Transverse colon (tissue), 4 donors: Measurements from ENCODE around the gene RAF1.

ENCODE experiments used
- EP300 ChIP-seq: sonication (generic); formaldehyde crosslinking; IDR thresholded peaks from one replicate; pipeline ENCODE4 v1.6.1; 2017; ENCODE audit warnings: antibody characterized with exemption, low read depth
- POLR2A ChIP-seq: fragments of 450-650 bp; IDR thresholded peaks from one replicate; pipeline ENCODE4 v1.6.1; 2016; ENCODE audit warnings: antibody characterized with exemption, mild to moderate bottlenecking, moderate library complexity
- POLR2AphosphoS5 ChIP-seq, 3 donors: sonication (generic); formaldehyde crosslinking; IDR thresholded peaks; one replicate each; pipeline ENCODE4 v1.6.1; 2016; ENCODE audit warnings: antibody characterized with exemption in 3 of 3
- TF ChIP-seq, protein P1 (sequence below), 5 experiments: fragments of 200-600 bp in 3 of 5; fragments of 450-650 bp in 2 of 5; sonication (generic) in 3 of 5; IDR thresholded peaks; 1 replicate in 2 of 5; 2 replicates in 3 of 5; pipeline ENCODE4 v1.5.1; 2016 to 2017; ENCODE audit warnings: antibody characterized with exemption in 5 of 5, inconsistent platforms in 3 of 5, mild to moderate bottlenecking in 2 of 5, moderate library complexity in 1 of 5

GRCh38 chr3:12585970-12586369 is 77.9 kb downstream of the RAF1 start:
- TF ChIP-seq POLR2A (no peak), EP300 (no peak), POLR2AphosphoS5 (IDR thresholded peaks at IDR 0.05) (no peak)
- TF ChIP-seq, protein P1, sequence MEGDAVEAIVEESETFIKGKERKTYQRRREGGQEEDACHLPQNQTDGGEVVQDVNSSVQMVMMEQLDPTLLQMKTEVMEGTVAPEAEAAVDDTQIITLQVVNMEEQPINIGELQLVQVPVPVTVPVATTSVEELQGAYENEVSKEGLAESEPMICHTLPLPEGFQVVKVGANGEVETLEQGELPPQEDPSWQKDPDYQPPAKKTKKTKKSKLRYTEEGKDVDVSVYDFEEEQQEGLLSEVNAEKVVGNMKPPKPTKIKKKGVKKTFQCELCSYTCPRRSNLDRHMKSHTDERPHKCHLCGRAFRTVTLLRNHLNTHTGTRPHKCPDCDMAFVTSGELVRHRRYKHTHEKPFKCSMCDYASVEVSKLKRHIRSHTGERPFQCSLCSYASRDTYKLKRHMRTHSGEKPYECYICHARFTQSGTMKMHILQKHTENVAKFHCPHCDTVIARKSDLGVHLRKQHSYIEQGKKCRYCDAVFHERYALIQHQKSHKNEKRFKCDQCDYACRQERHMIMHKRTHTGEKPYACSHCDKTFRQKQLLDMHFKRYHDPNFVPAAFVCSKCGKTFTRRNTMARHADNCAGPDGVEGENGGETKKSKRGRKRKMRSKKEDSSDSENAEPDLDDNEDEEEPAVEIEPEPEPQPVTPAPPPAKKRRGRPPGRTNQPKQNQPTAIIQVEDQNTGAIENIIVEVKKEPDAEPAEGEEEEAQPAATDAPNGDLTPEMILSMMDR (IDR thresholded peaks at IDR 0.05), result no peak
